Mammary epithelial cell (primary cell): ENCODE data around the gene MYO5A.

ENCODE experiments used
- CTCF ChIP-seq, 2 donors: IDR thresholded peaks in 1 of 2; conservative IDR thresholded peaks in 1 of 2; 2 replicates each; pipeline ENCODE4 v1.5.1; 2011 to 2012; ENCODE audit warnings: inconsistent platforms in 2 of 2, low read length in 2 of 2, mild to moderate bottlenecking in 2 of 2, control low read depth in 1 of 2, low read depth in 1 of 2; ENCODE audit not compliant: insufficient read depth in 1 of 2; ENCODE audit errors: extremely low read depth in 1 of 2
- EZH2 ChIP-seq: IDR thresholded peaks from 2 replicates; pipeline ENCODE4 v1.6.1; 2012; ENCODE audit warnings: low read length, inconsistent platforms, borderline replicate concordance

GRCh38 chr15:52493968-52494367 is 34.7 kb downstream of the MYO5A start:
- TF ChIP-seq CTCF (conservative IDR thresholded peaks at IDR 0.05 in 1 of 2, IDR thresholded peaks at IDR 0.05 in 1 of 2; ENCODE audit: extremely low read depth in 1 of 2, insufficient read depth in 1 of 2, low read depth in 1 of 2, low read length in 2 of 2) (no peak), EZH2 (no peak)
